Activated CD8-positive, alpha-beta T cell treated with anti-CD3 and anti-CD28 coated beads, Interleukin-2, amount 10 ng/mL, durations not matched to agents 7 days and 5 days (primary cell): ENCODE results near the gene CCDC178. TPM values are rescaled to one million over a fixed set of nuclear protein-coding genes. Genes with fewer than 3 reads are reported as not detected.

Source experiments
- ATAC-seq: fragments of 150-1000 bp; cut with Tn5 transposase; one replicate; pipeline ENCODE4 v1.10.0; 2021; ENCODE audit warnings: moderate library complexity
- CTCF ChIA-PET: fragments of 350-600 bp; sonication (Branson Sonifier 250); formaldehyde crosslinking; loops from one replicate; lab custom pipeline; 2021; ENCODE audit warnings: antibody characterized with exemption; lab: Charles Lee
- POLR2A ChIA-PET: fragments of 350-600 bp; sonication (Branson Sonifier 250); formaldehyde crosslinking; loops from one replicate; lab custom pipeline; 2021; ENCODE audit warnings: antibody characterized with exemption; lab: Charles Lee
- DNase-seq: peaks from one replicate; pipeline ENCODE4 v3.0.0-alpha.2; 2020
- H3K27ac Mint-ChIP-seq: one replicate; pipeline ENCODE4 v1.8.0; 2021; ENCODE audit warnings: mild to moderate bottlenecking, mixed read lengths
- H3K27me3 Mint-ChIP-seq: one replicate; pipeline ENCODE4 v1.8.0; 2021; ENCODE audit warnings: low read depth, mixed read lengths
- H3K36me3 Mint-ChIP-seq: one replicate; pipeline ENCODE4 v1.8.0; 2021; ENCODE audit warnings: low read depth, mixed read lengths
- H3K4me1 Mint-ChIP-seq: one replicate; pipeline ENCODE4 v1.8.0; 2021; ENCODE audit warnings: low read depth, mixed read lengths
- H3K4me3 Mint-ChIP-seq: one replicate; pipeline ENCODE4 v1.8.0; 2021; ENCODE audit warnings: mild to moderate bottlenecking, mixed read lengths
- H3K9me3 Mint-ChIP-seq: one replicate; pipeline ENCODE4 v1.8.0; 2022; ENCODE audit warnings: mixed read lengths; ENCODE audit not compliant: insufficient read depth
- total RNA-seq, 2 experiments: library from RNA; stranded (reverse); gene quantifications; one replicate each; pipeline ENCODE4 v1.2.3, GENCODE V29; 2021

CCDC178 gene
- total RNA-seq, 2 experiments from 2014 or later: not detected

GRCh38 chr18:32902568-32903330 lies 537.8 kb downstream of the CCDC178 start:
- H3K9me3 Mint-ChIP-seq: no peaks in the 10 kb centered on the region
- DNase-seq (no peak), ATAC-seq (no peak)
- no peaks in the 10 kb centered on the region for H3K4me1 Mint-ChIP-seq
- H3K27me3 Mint-ChIP-seq: no peaks in the 10 kb centered on the region
- no peak overlapping the region for H3K27ac Mint-ChIP-seq
- ChIA-PET POLR2A (no interaction called here), CTCF (no interaction called here)
- no peaks in the 10 kb centered on the region for H3K36me3 Mint-ChIP-seq
- H3K4me3 Mint-ChIP-seq: no peak overlapping the region

GRCh38 chr18:32899819-32900218 lies 540.7 kb downstream of the CCDC178 start:
- POLR2A ChIA-PET: no interaction called here
- no peak overlapping the region for H3K4me3 Mint-ChIP-seq
- ATAC-seq: no peak
- no peaks in the 10 kb centered on the region for H3K4me1 Mint-ChIP-seq
- H3K9me3 Mint-ChIP-seq: peaks cover 6% of the 10 kb centered on the region
- DNase-seq: no peak
- H3K36me3 Mint-ChIP-seq: no peaks in the 10 kb centered on the region
- no peaks in the 10 kb centered on the region for H3K27me3 Mint-ChIP-seq
- H3K27ac Mint-ChIP-seq: no peak overlapping the region
- CTCF ChIA-PET: no interaction called here

- ATAC-seq (no peak), DNase-seq (no peak)
- no peaks in the 10 kb centered on the region for H3K4me1 Mint-ChIP-seq
- H3K27ac Mint-ChIP-seq: no peak overlapping the region
- CTCF ChIA-PET: no interaction called here
- no peaks in the 10 kb centered on the region for H3K27me3 Mint-ChIP-seq
- no peak overlapping the region for H3K4me3 Mint-ChIP-seq
- POLR2A ChIA-PET: no interaction called here
- peaks cover 6% of the 10 kb centered on the region for H3K9me3 Mint-ChIP-seq
- H3K36me3 Mint-ChIP-seq: no peaks in the 10 kb centered on the region
Measured at GRCh38 chr18:32896776-32897547, 543.6 kb downstream of the CCDC178 start.

GRCh38 chr18:32893915-32894314 lies 546.6 kb downstream of the CCDC178 start:
- peaks cover 6% of the 10 kb centered on the region for H3K9me3 Mint-ChIP-seq
- no peak overlapping the region for H3K4me3 Mint-ChIP-seq
- ChIA-PET CTCF (no interaction called here), POLR2A (no interaction called here)
- no peak for ATAC-seq
- H3K36me3 Mint-ChIP-seq: no peaks in the 10 kb centered on the region
- no peak overlapping the region for H3K27ac Mint-ChIP-seq
- no peak for DNase-seq
- no peaks in the 10 kb centered on the region for H3K27me3 Mint-ChIP-seq
- H3K4me1 Mint-ChIP-seq: no peaks in the 10 kb centered on the region

- H3K4me1 Mint-ChIP-seq: no peaks in the 10 kb centered on the region
- no peak overlapping the region for H3K27ac Mint-ChIP-seq
- H3K27me3 Mint-ChIP-seq: no peaks in the 10 kb centered on the region
- no peaks in the 10 kb centered on the region for H3K36me3 Mint-ChIP-seq
- DNase-seq (no peak), ATAC-seq (no peak)
- ChIA-PET POLR2A (no interaction called here), CTCF (no interaction called here)
- no peak overlapping the region for H3K4me3 Mint-ChIP-seq
- H3K9me3 Mint-ChIP-seq: peaks cover 4% of the 10 kb centered on the region
Measured at GRCh38 chr18:32891797-32892196, 548.7 kb downstream of the CCDC178 start.

GRCh38 chr18:32891130-32891529 lies 549.4 kb downstream of the CCDC178 start:
- Mint-ChIP-seq H3K4me1 (no peaks in the 10 kb centered on the region), H3K4me3 (no peak overlapping the region), H3K36me3 (no peaks in the 10 kb centered on the region), H3K9me3 (no peaks in the 10 kb centered on the region), H3K27me3 (no peaks in the 10 kb centered on the region), H3K27ac (no peak overlapping the region)
- ChIA-PET POLR2A (no interaction called here), CTCF (no interaction called here)
- no peak for ATAC-seq
- no peak for DNase-seq

GRCh38 chr18:32889615-32890593 lies 550.6 kb downstream of the CCDC178 start:
- ATAC-seq: no peak
- Mint-ChIP-seq H3K4me3 (no peak overlapping the region), H3K4me1 (no peaks in the 10 kb centered on the region), H3K27ac (no peak overlapping the region), H3K9me3 (no peaks in the 10 kb centered on the region), H3K36me3 (no peaks in the 10 kb centered on the region), H3K27me3 (no peaks in the 10 kb centered on the region)
- DNase-seq: no peak
- ChIA-PET CTCF (no interaction called here), POLR2A (no interaction called here)

GRCh38 chr18:32888306-32888705 lies 552.2 kb downstream of the CCDC178 start:
- no peaks in the 10 kb centered on the region for H3K4me1 Mint-ChIP-seq
- no peaks in the 10 kb centered on the region for H3K27me3 Mint-ChIP-seq
- DNase-seq: no peak
- H3K27ac Mint-ChIP-seq: no peak overlapping the region
- ChIA-PET POLR2A (no interaction called here), CTCF (no interaction called here)
- no peaks in the 10 kb centered on the region for H3K9me3 Mint-ChIP-seq
- no peak overlapping the region for H3K4me3 Mint-ChIP-seq
- no peak for ATAC-seq
- no peaks in the 10 kb centered on the region for H3K36me3 Mint-ChIP-seq

Other genes starting within 250 kb of the CCDC178 start
- not detected for gene ASXL3, start 137.5 kb upstream of the CCDC178 start, total RNA-seq